Mesenchymal stem cell (in vitro differentiated cells and primary cell): ENCODE measurements around the gene PPP1R3D.
"Not testable (repeated sequence)": the region's sequence is repeated elsewhere in the genome, so short reads cannot be mapped to it uniquely, and the experiment has no call there.

ENCODE experiments used
- DNase-seq: peaks from one replicate; pipeline ENCODE4 v3.0.0-alpha.2; 2013
- H2AFZ ChIP-seq: one replicate; pipeline ENCODE4 v1.6.1; 2013; ENCODE audit warnings: low read depth, mild to moderate bottlenecking, control low read depth, inconsistent platforms, low read length, moderate library complexity
- H2AK5ac ChIP-seq: 2 replicates; pipeline ENCODE4 v1.6.1; 2013; ENCODE audit warnings: low read length, moderate library complexity, mild to moderate bottlenecking, inconsistent platforms; ENCODE audit not compliant: severe bottlenecking
- H2BK120ac ChIP-seq: one replicate; pipeline ENCODE4 v1.6.1; 2013; ENCODE audit warnings: low read depth, mild to moderate bottlenecking, inconsistent platforms, low read length, moderate library complexity
- H2BK12ac ChIP-seq, 2 experiments: one replicate each; pipeline ENCODE4 v1.6.1; 2013; ENCODE audit warnings: inconsistent platforms in 2 of 2, low read length in 2 of 2, mild to moderate bottlenecking in 2 of 2, moderate library complexity in 2 of 2, control low read depth in 1 of 2
- H2BK15ac ChIP-seq: one replicate; pipeline ENCODE4 v1.6.1; 2013; ENCODE audit warnings: mild to moderate bottlenecking, low read depth, inconsistent platforms; ENCODE audit not compliant: poor library complexity, severe bottlenecking
- H2BK5ac ChIP-seq: 2 replicates; pipeline ENCODE4 v1.6.1; 2013; ENCODE audit warnings: low read depth, mild to moderate bottlenecking, low read length, control low read depth, inconsistent platforms; ENCODE audit not compliant: poor library complexity, severe bottlenecking
- H3K14ac ChIP-seq, 2 experiments: one replicate each; pipeline ENCODE4 v1.6.1; 2013; ENCODE audit warnings: inconsistent platforms in 2 of 2, low read length in 2 of 2, control low read depth in 1 of 2, mild to moderate bottlenecking in 1 of 2, moderate library complexity in 1 of 2
- H3K18ac ChIP-seq, 2 experiments: one replicate each; pipeline ENCODE4 v1.6.1; 2013; ENCODE audit warnings: inconsistent platforms in 2 of 2, low read length in 2 of 2, control low read depth in 1 of 2, low read depth in 1 of 2, mild to moderate bottlenecking in 1 of 2
- H3K23ac ChIP-seq, 2 experiments: one replicate each; pipeline ENCODE4 v1.6.1; 2013; ENCODE audit warnings: inconsistent platforms in 2 of 2, low read length in 2 of 2, mild to moderate bottlenecking in 2 of 2, moderate library complexity in 2 of 2, control low read depth in 1 of 2
- H3K27ac ChIP-seq: 2 replicates; pipeline ENCODE4 v1.5.1; 2013; ENCODE audit warnings: mild to moderate bottlenecking, moderate library complexity, low read length, control low read depth, inconsistent platforms; ENCODE audit not compliant: poor library complexity, severe bottlenecking
- H3K27me3 ChIP-seq, 2 experiments: 2 replicates each; pipeline versions ENCODE4 v1.6.1 to v1.7.0; 2013; ENCODE audit warnings: low read length in 2 of 2, mild to moderate bottlenecking in 2 of 2, moderate library complexity in 2 of 2, control low read depth in 1 of 2, inconsistent platforms in 1 of 2; ENCODE audit not compliant: control insufficient read depth in 1 of 2, insufficient read depth in 1 of 2
- H3K36me3 ChIP-seq, 2 experiments: 2 replicates each; pipeline versions ENCODE4 v1.6.1 to v1.7.0; 2013; ENCODE audit warnings: low read length in 2 of 2, control low read depth in 1 of 2, inconsistent platforms in 1 of 2, low read depth in 1 of 2, mild to moderate bottlenecking in 1 of 2; ENCODE audit not compliant: insufficient read depth in 2 of 2, control insufficient read depth in 1 of 2
- H3K4ac ChIP-seq, 2 experiments: one replicate each; pipeline ENCODE4 v1.6.1; 2013; ENCODE audit warnings: inconsistent platforms in 2 of 2, low read length in 2 of 2, mild to moderate bottlenecking in 2 of 2, moderate library complexity in 2 of 2, control low read depth in 1 of 2, low read depth in 1 of 2
- H3K4me1 ChIP-seq: 2 replicates; pipeline ENCODE4 v1.6.1; 2013; ENCODE audit warnings: low read depth, low read length, control low read depth; ENCODE audit not compliant: control insufficient read depth, insufficient read depth
- H3K4me2 ChIP-seq: 2 replicates; pipeline ENCODE4 v1.6.1; 2013; ENCODE audit warnings: low read length, mild to moderate bottlenecking, inconsistent platforms; ENCODE audit not compliant: poor library complexity, severe bottlenecking
- H3K4me3 ChIP-seq, 2 experiments: 2 replicates each; pipeline versions ENCODE4 v1.5.1 to v1.7.0; 2013; ENCODE audit warnings: low read length in 2 of 2, mild to moderate bottlenecking in 2 of 2, control low read depth in 1 of 2, low read depth in 1 of 2; ENCODE audit not compliant: insufficient read depth in 1 of 2
- H3K79me1 ChIP-seq: replicated peaks from 2 replicates; pipeline ENCODE4 v1.6.1; 2013; ENCODE audit warnings: mild to moderate bottlenecking, control low read depth, low read length, inconsistent platforms; ENCODE audit not compliant: poor library complexity, severe bottlenecking
- H3K9ac ChIP-seq: 2 replicates; pipeline ENCODE4 v1.7.0; 2013; ENCODE audit warnings: mild to moderate bottlenecking, low read length, moderate library complexity
- H3K9me3 ChIP-seq: 2 replicates; pipeline ENCODE4 v1.7.0; 2013; ENCODE audit warnings: mild to moderate bottlenecking, low read length; ENCODE audit not compliant: control insufficient read depth
- H4K8ac ChIP-seq: one replicate; pipeline ENCODE4 v1.6.1; 2013; ENCODE audit warnings: inconsistent platforms, mild to moderate bottlenecking, low read length, moderate library complexity
- H4K91ac ChIP-seq: one replicate; pipeline ENCODE4 v1.6.1; 2013; ENCODE audit warnings: mild to moderate bottlenecking, low read length, inconsistent platforms
- WGBS: methylation state at CpG from one replicate; pipeline ENCODE4 v1.1.7; 2013; ENCODE audit warnings: mixed read lengths; 5-methylcytosine and 5-hydroxymethylcytosine counted together

The PPP1R3D gene

GRCh38 chr20:59895908-59896307 is 44.2 kb downstream of the PPP1R3D start:
- no peak overlapping the region for H3K27ac ChIP-seq
- no peaks in the 10 kb centered on the region for H3K79me1 ChIP-seq
- H3K18ac ChIP-seq, result no peak overlapping the region
- no peak overlapping the region for H2BK120ac ChIP-seq
- no peak overlapping the region for H3K4me2 ChIP-seq
- H3K9me3 ChIP-seq, result no peaks in the 10 kb centered on the region
- no peaks in the 10 kb centered on the region for H3K4me1 ChIP-seq
- WGBS, result no CpG with 5 or more reads among the region's 1 CpG
- H4K91ac ChIP-seq, result no peak overlapping the region
- H3K9ac ChIP-seq, result no peak overlapping the region
- H3K4ac ChIP-seq, result no peak overlapping the region
- no peaks in the 10 kb centered on the region for H3K36me3 ChIP-seq
- no peak overlapping the region for H2BK15ac ChIP-seq
- H2AK5ac ChIP-seq, result no peak overlapping the region
- H4K8ac ChIP-seq, result no peak overlapping the region
- H3K23ac ChIP-seq, result no peak overlapping the region
- no peak overlapping the region for H3K14ac ChIP-seq
- H2BK5ac ChIP-seq, result no peak overlapping the region
- no peak overlapping the region for H2BK12ac ChIP-seq
- H3K4me3 ChIP-seq, result no peak overlapping the region
- DNase-seq, result no peak
- no peaks in the 10 kb centered on the region for H3K27me3 ChIP-seq
- H2AFZ ChIP-seq, result no peak overlapping the region

- Histone ChIP-seq H3K27ac (no peak overlapping the region), H2BK5ac (no peak overlapping the region), H3K27me3 (no peaks in the 10 kb centered on the region), H3K4ac (no peak overlapping the region), H3K4me1 (no peaks in the 10 kb centered on the region), H3K4me3 (no peak overlapping the region), H4K8ac (no peak overlapping the region), H4K91ac (no peak overlapping the region), H3K4me2 (no peak overlapping the region), H2BK120ac (no peak overlapping the region), H3K79me1 (no peaks in the 10 kb centered on the region), H3K36me3 (no peaks in the 10 kb centered on the region), H3K18ac (no peak overlapping the region), H2AFZ (no peak overlapping the region), H2AK5ac (no peak overlapping the region), H3K9ac (no peak overlapping the region), H3K9me3 (no peaks in the 10 kb centered on the region), H2BK15ac (no peak overlapping the region), H2BK12ac (no peak overlapping the region), H3K14ac (no peak overlapping the region), H3K23ac (no peak overlapping the region)
- no peak for DNase-seq
- no CpG with 5 or more reads among the region's 1 CpG for WGBS
These were observed 48.5 kb downstream of the PPP1R3D start for GRCh38 chr20:59891581-59891980.

- H2AK5ac ChIP-seq, H4K91ac ChIP-seq, H2BK15ac ChIP-seq, H3K4ac ChIP-seq, H3K4me1 ChIP-seq, H3K9ac ChIP-seq, H2BK5ac ChIP-seq, H4K8ac ChIP-seq, H3K9me3 ChIP-seq, DNase-seq, H3K4me3 ChIP-seq, H3K14ac ChIP-seq, H3K27ac ChIP-seq, H3K27me3 ChIP-seq, H3K4me2 ChIP-seq, H2AFZ ChIP-seq, H3K36me3 ChIP-seq, H3K23ac ChIP-seq, H2BK12ac ChIP-seq, H3K79me1 ChIP-seq, H2BK120ac ChIP-seq, H3K18ac ChIP-seq: not testable (repeated sequence)
- WGBS, result 0% methylated on average over 1 of the region's 2 CpGs
These were observed 50.1 kb downstream of the PPP1R3D start for GRCh38 chr20:59890035-59890434.

DNA sequence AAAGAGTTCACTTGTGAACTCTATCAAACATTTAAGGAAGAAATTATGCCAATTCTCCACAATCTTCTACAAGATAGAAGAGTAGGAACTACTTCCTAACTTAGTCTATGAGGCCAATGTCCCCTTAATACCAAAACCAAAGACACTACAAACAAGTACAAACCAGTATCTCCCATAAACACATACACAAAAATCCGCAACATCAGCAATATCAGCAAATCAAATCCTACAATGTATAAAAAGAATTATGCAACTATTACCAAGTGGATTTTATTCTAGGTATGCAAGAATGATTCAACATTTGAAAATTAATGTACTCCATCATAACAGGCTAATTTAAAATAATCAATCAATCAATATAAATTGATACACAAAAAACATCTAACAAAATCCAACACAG is 52.1 kb downstream of the PPP1R3D start:
- H3K9me3 ChIP-seq, result no peaks in the 10 kb centered on the region
- H2BK5ac ChIP-seq, result no peak overlapping the region
- H2AK5ac ChIP-seq, result no peak overlapping the region
- no peak overlapping the region for H2BK12ac ChIP-seq
- H3K27ac ChIP-seq, result no peak overlapping the region
- H3K23ac ChIP-seq, result no peak overlapping the region
- no peak overlapping the region for H4K8ac ChIP-seq
- no peak overlapping the region for H2AFZ ChIP-seq
- no peaks in the 10 kb centered on the region for H3K79me1 ChIP-seq
- no peak overlapping the region for H2BK15ac ChIP-seq
- no peaks in the 10 kb centered on the region for H3K4me1 ChIP-seq
- no peak for DNase-seq
- no peak overlapping the region for H2BK120ac ChIP-seq
- no peak overlapping the region for H3K9ac ChIP-seq
- no peak overlapping the region for H3K18ac ChIP-seq
- no peak overlapping the region for H3K14ac ChIP-seq
- H3K4ac ChIP-seq, result no peak overlapping the region
- no peak overlapping the region for H3K4me3 ChIP-seq
- no peak overlapping the region for H3K4me2 ChIP-seq
- no peak overlapping the region for H4K91ac ChIP-seq
- no CpG with 5 or more reads among the region's 1 CpG for WGBS
- H3K36me3 ChIP-seq, result no peaks in the 10 kb centered on the region
- no peaks in the 10 kb centered on the region for H3K27me3 ChIP-seq
